CD4-positive, alpha-beta T cell treated with Interferon alpha-2 for 1 hour (primary cell): ENCODE measurements around the gene ATRN.
"Not testable (repeated sequence)": the region's sequence is repeated elsewhere in the genome, so short reads cannot be mapped to it uniquely, and the experiment has no call there.

Experiments
- DNase-seq, 2 donors: peaks; one replicate each; pipeline ENCODE4 v3.0.0-alpha.2; 2020 to 2022

ATRN gene

DNA sequence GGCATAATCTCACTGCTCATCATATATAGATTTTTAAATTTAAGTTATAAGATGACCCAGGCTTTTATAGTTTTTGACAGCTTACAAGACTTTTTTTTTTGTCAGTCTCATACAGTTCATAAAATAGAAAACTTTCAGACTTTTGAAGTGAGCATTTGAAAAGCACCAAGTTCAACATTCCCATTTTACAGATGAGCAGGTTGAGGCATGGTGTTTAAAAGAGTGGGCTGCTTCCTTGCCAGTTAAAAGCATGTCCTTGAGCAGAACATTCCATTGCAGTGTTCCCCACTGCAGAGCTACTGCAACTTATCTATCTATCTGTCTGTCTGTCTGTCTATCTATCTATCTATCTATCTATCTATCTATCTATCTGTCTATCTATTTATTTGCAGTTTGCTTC is 105.5 kb downstream of the ATRN start:
- DNase-seq = no peak

DNA sequence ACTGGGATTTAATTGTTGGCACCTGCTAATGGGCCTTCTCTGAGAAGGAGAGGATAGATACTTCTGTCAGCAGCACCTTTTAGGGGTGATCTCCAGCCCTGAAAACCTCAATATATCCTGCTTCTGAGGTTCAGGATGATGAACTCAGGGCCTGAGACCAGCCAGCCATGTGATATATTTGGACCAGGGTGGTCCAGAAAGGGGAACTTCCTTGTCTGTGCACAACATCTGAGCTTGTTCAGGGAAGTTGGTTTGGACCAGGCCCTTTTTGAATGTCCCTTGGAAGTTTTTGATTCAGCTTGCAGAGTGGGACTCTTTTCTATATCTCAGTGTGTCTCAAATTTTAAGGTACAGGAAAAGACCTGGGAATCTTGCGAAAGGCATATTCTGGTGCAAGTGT is 106.5 kb downstream of the ATRN start:
- DNase-seq = no peak

DNA sequence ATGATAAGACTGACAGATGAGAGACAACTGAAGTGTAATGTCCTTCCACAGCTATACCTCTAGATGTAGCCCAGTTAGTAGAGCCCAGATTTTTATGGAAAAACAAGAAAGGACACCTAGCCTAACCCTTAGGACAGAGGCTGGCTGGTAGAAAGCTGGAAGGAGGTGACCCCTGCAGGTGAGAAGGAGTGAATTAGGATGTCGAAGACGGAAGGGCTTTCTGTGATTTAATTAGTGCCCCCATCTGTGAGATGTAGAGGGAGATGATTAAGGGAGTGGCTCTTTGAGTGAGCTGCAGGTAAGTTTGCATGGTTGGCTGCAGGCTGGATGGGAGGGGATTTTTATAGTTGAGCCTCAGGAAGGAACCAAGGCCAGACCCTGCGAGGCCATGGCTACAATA is 109.6 kb downstream of the ATRN start:
- no peak for DNase-seq

DNA sequence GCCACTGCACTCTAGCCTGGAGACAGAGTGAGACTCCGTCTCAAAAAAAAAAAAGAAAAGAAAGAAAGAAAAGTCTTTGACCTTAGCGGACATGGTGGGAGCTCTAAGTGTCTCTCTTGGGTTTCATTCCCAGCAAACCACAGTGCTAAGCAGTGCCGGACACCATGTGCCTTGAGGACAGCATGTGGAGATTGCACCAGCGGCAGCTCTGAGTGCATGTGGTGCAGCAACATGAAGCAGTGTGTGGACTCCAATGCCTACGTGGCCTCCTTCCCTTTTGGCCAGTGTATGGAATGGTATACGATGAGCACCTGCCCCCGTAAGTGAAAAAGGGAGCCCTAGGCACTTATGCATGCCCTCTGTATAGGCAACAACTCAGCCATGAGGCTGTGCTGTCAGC is 112.9 kb downstream of the ATRN start:
- DNase-seq = no peak

DNA sequence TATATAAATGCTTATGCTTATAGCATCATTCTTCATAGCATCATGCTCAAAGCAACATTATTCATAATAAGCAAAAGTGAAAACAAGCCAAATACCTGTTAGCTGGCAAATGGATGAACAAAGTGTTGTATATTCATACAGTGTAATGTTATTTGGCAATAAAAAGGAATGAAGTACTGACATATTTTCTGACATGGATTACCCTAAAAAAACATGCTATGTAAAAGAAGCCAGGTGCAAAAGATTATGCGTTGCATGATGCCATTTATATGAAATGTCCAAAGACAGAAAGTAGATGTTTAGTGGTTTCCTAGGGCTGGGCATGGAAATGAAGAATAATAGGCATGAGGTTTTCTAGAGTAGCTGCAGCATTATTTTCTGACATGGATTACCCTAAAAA is 115.3 kb downstream of the ATRN start:
- DNase-seq = no peak

DNA sequence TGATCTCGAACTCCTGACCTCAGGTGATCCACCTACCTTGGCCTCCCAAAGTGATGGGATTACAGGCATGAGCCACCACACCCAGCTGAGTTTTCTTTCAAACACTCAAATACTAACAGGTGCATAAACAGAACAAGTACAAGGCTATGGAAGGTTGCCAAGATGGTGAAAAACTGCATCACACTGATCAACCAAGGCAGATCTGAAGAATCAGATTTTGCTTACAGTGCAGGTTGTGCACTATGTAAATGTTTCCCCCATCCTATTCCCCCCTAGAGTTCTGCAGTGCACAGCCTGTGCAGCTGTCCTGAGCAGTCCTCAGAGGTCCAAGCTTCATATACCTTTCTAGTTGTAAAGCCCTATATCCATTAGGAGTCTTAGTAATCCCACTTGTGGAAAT is 119.3 kb downstream of the ATRN start:
- DNase-seq = no peak

DNA sequence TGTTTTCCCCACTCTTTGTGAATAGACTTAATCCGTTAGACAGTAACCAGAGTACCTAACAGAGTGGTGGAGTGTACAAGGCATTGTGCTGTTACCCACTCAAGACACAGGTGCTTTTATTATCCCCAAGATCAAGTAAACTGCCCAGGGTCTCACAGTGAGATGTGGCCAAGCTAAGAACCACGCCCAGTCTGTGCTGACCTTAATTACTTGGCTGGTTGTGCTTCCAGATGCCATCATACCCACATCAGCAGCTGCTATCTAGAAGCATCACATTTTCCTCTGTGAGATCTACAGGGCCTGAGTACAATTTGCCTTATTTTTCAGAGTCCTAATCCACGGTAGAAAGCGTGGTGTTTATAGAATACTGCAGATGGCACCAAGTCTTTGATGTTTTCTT is 122.1 kb downstream of the ATRN start:
- DNase-seq = no peak

DNA sequence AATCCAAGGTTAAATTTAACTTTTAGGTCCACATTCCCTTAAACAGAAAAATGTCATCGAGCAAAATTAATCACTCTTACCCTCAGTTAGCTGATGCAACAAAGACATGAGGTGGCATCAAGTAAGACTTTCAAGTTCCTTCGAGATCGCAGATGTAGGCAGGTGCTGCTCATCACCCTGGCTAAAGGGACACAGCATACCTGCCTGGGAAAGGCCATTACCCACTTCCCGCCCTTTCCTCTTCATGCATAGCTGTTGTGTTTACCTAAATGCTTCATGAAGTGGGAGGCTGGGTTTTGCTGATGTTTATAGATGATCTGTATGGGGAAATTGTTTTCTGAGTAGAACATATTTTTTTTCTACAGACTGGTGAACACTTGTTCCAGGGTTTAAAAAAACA is 124.7 kb downstream of the ATRN start:
- no peak for DNase-seq

DNA sequence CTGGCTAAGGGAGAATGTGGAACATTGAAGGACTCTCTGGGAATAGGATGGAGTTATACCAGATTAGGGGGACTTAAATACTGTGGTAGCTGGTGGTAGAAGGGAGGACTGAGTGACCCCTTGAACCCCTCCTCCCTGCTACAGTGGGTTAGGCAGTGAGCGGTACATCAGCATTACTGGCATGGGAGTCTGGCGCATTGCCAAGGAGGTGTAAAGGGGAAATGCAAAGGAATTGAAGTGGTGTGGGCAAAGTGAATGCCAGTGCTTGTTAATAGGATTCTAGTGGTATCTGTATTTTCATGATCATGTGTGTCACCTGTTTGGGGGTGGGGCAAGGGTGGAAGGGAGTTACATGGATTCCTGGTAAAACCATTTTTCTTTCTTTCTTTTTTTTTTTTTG is 132.3 kb downstream of the ATRN start:
- no peak for DNase-seq

DNA sequence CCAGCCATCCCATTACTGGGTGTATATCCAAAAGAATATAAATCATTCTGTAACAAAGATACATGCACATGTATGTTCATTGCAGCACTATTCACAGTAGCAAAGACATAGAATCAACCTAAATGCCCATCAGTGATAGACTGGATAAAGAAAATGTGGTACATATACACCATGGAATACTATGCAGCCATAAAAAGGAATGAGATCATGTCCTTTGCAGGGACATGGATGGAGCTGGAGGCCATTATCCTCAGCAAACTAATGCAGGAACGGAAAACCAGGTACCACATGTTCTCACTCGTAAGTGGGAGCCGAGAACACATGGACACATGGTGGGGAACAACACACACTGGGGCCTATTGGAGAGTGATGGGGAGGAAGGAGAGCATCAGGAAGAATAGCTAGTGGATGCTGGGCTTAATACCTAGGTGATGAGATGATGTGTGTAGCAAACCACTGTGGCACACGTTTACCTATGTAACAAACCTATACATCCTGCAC is 134.6 kb downstream of the ATRN start:
- not testable (repeated sequence) for DNase-seq

DNA sequence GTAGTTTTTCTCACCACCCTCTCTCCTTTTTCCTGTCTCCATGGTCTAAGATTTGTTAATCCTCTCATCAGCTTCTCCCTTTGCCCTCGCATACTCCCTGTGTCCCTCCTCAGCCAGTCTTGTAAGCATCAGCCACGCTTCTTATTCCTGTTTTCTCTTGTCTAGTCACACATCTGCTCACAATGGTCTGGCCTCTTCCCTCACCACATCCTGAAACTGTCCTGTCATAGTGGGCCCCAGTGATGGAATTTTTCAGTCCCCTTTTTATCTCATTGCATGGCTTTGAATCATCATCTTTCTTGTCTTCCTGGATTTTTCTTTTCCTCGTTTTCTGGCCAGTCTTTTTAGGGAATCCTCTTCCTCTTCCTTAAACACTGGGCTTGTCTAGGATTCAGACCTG is 135.2 kb downstream of the ATRN start:
- no peak for DNase-seq

DNA sequence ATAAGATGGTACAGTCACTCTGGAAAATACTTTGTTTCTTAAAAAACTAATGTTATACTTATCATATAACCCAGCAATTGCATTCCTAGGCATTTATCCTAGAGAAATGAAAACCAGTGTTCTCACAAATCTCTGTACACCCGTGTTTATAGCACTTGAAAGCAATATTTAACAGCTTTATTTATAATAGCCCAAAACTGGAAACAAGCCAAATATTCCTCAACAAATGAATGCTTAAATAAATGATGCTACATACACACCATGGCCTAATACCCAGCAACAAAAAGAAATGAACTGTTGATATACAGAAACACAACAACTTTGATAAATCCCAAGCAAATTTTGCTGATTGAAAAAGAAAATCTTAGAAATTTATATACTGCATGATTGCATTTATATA is 141.1 kb downstream of the ATRN start:
- DNase-seq = no peak

DNA sequence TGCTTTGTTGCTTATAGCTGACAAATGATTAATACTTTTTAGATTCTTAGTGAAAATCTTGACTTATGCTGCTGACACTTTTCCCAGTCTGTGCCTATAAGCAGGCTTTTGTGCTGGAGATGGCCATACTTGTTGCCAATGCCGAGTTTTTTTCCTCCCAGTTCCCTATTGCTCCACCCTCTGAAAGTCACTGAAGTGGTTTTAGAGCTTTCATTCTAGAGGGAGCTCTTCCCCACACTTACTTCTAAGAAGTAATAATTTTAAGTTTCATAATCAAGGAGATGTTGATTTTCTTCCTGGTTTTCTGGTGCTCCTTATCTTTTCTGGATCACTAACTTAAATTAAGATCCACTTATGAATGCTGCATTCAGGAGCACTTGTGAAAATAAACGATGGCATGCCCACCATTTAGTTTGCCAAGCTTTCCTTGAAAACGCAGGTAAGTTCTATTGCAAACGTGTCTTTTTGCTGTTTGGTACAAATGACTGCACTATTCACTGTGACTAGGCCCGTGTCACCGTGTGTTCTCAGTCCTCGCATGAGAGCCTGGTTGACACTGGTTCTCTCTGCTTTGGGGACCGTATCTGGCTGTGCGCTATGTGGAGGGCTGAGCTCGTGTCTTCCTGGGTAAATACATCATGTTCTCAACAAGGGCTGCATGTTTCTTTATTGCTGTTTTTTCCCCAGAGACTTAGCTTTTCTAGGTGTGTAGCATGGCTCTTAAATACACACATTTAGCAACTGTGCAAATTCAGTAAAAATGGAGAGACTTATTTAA is 142.2 kb downstream of the ATRN start:
- no peak for DNase-seq

DNA sequence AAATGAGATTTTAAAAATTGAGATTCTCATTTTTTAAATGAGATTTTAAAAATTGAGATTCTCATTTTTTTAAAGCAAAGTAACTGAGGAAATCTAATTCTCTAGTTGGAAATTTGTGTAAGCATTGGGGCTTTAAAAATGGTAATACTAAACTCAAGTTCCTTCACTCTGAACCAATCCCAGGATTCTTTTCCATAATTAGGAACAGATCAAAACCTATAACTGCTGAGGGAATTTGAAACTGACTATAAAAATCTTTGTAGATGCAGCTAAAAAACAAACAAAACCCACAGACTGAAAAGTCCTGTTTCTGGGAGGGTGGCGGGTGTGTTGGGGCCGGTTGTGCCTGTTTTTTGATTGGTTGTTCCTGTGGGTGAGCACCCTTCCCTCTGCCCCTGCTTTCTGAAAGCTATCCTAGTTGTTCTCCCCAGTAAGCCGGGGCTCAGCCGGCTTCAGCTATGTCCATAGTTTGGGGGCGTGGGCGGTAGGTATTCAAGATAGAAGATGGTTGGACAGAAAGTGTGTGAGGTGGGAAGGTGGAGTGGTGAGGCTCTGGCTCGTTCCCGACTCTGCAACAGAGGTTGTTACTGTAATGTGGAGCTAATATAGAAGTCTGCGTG is 143.1 kb downstream of the ATRN start:
- DNase-seq = no peak

DNA sequence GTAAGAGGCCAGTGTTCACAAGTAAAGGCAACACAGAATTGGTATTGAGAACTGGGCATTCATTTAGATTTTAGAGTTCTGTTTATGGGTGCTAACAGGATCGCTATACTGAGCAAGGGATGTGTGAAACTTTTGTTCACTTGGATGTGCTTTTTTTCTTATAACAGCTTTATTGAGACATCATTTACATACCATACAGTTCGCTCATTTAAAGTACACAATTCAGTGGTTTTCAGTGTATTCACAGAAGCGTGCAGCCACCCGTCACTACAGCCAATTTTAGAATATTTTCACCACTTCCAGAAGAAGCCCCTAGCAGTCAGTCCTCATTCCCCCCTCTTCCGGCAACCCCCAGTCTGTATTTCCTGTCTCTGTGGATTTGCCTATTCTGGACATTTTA is 143.6 kb downstream of the ATRN start:
- no peak for DNase-seq

DNA sequence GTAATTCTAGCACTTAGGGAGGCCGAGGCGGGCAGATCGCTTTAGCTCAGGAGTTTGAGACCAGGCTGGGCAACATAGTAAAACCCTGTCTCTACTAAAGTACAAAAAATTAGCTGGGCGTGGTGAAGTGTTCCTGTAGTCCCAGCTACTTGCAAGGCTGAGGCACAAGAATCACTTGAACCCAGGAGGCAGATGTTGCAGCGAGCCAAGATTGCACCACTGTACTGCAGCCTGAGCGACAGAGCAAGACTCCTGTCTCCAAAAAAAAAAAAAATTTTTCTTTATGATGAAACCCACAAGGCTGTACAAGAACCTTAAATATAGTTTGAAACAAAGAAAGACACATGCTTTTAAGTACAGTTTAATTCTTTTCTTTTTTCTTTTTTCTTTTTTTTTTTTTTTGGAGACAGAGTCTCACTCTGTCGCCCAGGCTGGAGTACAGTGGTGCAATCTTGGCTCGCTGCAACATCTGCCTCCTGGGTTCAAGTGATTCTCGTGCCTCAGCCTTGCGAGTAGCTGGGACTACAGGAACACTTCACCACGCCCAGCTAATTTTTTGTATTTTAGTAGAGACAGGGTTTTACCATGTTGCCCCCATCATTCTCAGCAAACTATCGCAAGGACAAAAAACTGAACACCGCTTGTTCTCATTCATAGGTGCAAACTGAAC is 144.5 kb downstream of the ATRN start:
- not testable (repeated sequence) for DNase-seq

DNA sequence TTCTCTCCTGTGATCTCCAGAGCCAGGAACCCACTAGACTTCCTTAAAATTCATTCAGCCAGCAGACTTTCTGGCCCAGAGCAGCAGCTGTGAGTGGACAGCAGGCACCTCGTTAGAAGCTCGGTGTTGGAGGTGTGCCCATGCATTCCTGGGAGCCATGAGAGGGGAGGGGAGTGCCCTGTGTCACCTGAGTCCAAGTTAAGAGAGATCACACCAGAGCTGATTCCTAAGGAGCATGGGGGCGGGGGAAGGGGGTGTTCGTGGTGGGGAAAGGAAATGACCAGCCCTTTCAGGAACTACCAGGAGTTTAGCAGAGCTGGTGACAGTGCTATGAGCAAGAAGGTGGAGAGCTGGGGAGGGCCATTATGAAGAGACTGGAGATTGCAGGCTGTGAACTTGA is 145.4 kb downstream of the ATRN start:
- no peak for DNase-seq

DNA sequence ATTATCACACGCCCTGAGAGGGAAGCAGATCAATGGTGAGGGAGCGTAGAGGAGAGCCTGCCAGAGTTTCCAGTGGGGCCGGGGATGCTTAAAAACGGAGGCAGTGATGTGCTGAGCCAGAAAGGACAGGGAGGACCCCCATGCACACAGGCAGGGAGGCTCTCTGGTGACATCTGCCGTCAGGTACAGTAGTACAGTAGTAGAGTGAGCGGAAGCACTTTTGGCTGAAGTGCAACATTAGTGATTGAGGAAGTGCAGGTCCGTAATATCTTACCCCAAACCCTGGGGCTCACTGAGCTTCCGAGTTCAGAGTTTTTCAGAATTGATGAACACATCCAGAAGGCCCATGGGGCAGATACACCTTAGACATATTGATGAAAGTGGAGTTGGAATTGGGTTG is 150.3 kb downstream of the ATRN start:
- no peak for DNase-seq

DNA sequence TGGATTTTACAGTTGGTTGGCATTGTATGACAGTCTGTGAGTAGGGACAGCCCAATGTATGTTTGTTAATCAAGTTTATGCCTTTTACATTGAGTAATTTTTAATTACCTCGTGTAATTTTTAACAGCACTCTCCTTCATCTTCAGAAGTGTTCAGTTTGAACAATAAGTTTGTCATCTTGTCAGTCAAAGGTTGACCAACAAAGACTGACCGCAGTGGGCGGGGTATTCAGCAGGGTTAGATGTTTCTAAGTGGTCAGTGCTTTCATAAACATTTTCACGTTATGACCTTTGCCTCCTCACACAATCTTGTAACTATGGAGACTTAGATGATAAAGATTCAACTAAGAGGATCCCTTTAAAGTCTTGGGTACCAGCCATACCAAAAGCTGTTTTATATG is 151.6 kb downstream of the ATRN start:
- DNase-seq = no peak

DNA sequence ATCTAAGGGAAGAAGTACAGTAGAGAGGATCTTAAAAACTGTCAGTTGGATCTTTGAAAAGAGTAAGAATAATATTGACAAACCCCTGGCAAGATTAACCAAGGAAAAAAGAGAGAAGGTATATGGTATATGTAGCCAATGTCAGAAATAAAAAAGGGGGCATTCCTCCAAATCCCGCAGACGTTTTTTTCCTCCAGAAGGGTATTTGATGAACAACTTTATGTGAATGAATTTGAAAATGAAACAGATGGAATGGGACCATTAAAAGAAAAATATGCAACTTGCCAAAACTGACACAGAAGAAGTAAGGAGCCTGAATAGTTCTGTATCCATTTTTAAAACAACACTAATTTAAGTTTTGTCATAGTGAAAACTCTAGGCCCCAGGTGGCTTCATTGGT is 156.7 kb downstream of the ATRN start:
- no peak for DNase-seq

DNA sequence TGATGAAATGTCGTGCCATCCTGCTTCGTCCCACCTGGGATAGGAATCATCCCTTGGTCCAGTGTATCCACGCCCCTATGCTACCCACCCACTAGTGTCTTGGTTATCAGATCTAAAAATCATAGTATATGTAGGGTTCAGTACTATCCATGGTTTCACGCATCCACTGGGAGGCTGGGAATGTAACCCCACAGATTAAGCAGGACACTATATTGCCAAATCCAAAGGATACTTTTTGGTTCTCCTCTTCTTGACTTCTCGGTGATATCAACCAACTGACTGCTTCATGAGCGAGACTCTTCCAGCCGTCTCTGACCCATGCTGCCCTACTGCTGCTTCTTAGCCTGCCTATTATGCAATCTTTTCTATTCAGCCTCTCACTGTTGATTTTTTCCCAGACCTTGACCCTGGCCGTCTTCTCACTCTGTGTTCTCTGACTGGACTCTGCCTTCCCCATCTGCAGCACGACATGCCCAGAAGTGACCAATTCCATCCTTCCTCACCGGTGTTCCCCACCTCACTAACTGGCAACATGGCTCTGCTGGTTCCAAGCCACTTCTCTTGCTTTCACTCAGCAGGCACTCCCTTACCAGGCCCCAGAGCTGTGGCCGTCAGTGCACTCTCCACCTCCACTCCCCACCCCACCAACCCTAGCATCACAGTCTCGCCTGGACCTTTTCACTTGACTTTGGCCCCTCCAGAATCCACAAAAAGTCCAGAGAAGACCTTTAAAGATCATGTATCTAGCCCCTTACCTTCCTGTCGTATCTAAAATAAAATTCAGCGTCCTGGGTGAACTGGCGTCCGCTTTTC is 157.9 kb downstream of the ATRN start:
- no peak for DNase-seq

DNA sequence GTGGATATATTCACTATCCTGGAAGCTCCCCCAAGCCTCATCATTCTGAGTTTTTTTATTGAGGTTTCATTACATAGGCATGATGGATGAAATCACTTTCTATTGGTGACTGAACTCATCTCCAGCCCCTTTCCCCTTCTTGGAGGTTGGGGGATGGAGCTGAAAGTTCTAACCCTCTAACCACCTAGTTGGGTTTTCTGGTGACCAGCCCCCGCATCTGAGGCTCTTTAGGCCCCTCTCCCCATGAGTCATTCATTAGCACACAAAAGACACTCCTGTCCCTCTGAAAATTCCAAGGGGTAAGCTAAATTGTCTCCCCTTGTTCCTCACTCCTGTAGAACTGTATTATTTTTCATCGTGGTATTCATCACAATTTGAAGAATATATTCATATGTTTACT is 159.1 kb downstream of the ATRN start:
- no peak for DNase-seq

DNA sequence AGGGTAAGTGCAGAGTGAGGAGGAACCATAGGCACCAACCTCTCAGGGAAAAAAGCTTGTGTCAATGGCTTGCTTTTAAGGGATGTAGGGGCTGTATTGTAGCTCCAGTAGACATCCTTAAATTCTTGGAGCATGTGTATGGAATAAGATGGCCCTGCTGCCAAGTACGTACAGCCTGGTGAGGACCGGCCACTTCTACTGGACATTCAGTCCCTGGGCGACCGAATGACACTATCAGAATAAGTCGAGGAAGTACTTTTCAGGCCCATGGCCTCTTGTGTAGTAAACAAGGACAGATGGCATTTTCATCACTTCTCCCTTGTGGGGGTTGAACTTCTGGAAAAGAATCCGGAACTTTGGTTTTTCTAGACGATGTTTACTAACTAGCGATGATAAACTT is 159.6 kb downstream of the ATRN start:
- no peak for DNase-seq
